ENCODE measurements around the gene FGF3. TPM values are rescaled to one million over a fixed set of nuclear protein-coding genes. Genes with fewer than 3 reads are reported as not detected.
"Not testable (repeated sequence)": the region's sequence is repeated elsewhere in the genome, so short reads cannot be mapped to it uniquely, and the experiment has no call there.

Gene FGF3
- polyA plus RNA-seq, 2 donors = not detected

DNA sequence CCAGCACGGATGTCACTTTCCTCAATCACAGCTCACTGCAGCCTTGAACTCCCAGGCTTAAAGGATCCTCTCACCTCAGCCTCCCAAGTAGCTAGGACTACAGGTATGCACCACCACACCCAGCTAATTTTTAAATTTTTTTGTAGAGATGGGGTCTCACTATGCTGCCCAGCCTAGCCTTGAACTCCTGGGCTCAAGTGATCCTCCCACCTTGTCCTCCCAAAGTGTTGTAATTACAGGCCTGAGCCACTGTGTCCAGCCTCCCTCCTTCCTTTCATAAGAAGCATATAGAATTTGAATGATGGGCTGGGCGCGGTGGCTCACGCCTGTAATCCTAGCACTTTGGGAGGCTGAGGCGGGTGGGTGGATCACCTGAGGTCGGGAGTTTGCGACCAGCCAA lies 54.3 kb downstream of the FGF3 start:
- H3K27ac ChIP-seq (ENCODE audit: low read depth in 2 of 2, low read length in 1 of 2); H3K4me3 ChIP-seq (ENCODE audit: low read depth in 1 of 2, low read length in 2 of 2); H3K27me3 ChIP-seq (ENCODE audit: control insufficient read depth in 1 of 2, insufficient read depth in 2 of 2, low read length in 2 of 2); H3K4me1 ChIP-seq (ENCODE audit: control insufficient read depth in 2 of 2, insufficient read depth in 2 of 2, low read length in 1 of 2); H3K36me3 ChIP-seq (ENCODE audit: control insufficient read depth in 2 of 2, insufficient read depth in 2 of 2, low read length in 1 of 2): not testable (repeated sequence)
- H3K9me3 ChIP-seq (ENCODE audit: control insufficient read depth in 2 of 2, insufficient read depth in 1 of 2, low read depth in 1 of 2, low read length in 1 of 2) = peaks cover 4 to 10% of the 10 kb centered on the region in 2 donors
- WGBS, 2 donors = 89 to 92% methylated on average over 7 of the region's 7 CpGs

- Histone ChIP-seq H3K27me3 (ENCODE audit: control insufficient read depth in 1 of 2, insufficient read depth in 2 of 2, low read length in 2 of 2) (no peaks in the 10 kb centered on the region), H3K4me3 (ENCODE audit: low read depth in 1 of 2, low read length in 2 of 2) (no peak overlapping the region)
- 45 to 47% methylated on average over 4 of the region's 4 CpGs for WGBS, 2 donors
These were observed 58.9 kb downstream of the FGF3 start for GRCh38 chr11:69760319-69760718.

More at GRCh38 chr11:69760319-69760718, 58.9 kb downstream of the FGF3 start:
- H3K36me3 ChIP-seq (ENCODE audit: control insufficient read depth in 2 of 2, insufficient read depth in 2 of 2, low read length in 1 of 2) = no peaks in the 10 kb centered on the region
- H3K4me1 ChIP-seq (ENCODE audit: control insufficient read depth in 2 of 2, insufficient read depth in 2 of 2, low read length in 1 of 2) = no peaks in the 10 kb centered on the region
- peaks cover 0 to 19% of the 10 kb centered on the region in 2 donors for H3K9me3 ChIP-seq (ENCODE audit: control insufficient read depth in 2 of 2, insufficient read depth in 1 of 2, low read depth in 1 of 2, low read length in 1 of 2)
- H3K27ac ChIP-seq (ENCODE audit: low read depth in 2 of 2, low read length in 1 of 2) = no peak overlapping the region

Other genes starting within 250 kb of the FGF3 start
- gene CCND1, start 178.3 kb downstream of the FGF3 start, polyA plus RNA-seq = 10 to 100 TPM; 45.1 to 48.5 TPM
- 10 to 100 TPM; 15.0 to 22.9 TPM for gene LTO1, start 144.1 kb downstream of the FGF3 start, polyA plus RNA-seq
- gene FGF19, start 115.4 kb downstream of the FGF3 start, polyA plus RNA-seq = not detected
- not detected for gene FGF4, start 44.1 kb downstream of the FGF3 start, polyA plus RNA-seq